HepG2 (cell line): Measurements from ENCODE around the gene EGLN1. TPM values are rescaled to one million over a fixed set of nuclear protein-coding genes. Genes with fewer than 3 reads are reported as not detected.

ENCODE experiments used
- ARNT ChIP-seq: fragments of 450-650 bp; IDR thresholded peaks from 2 replicates; pipeline ENCODE4 v1.6.1; 2017
- BATF2 ChIP-seq: sonication (generic); formaldehyde crosslinking; IDR thresholded peaks from 2 replicates; pipeline ENCODE4 v1.8.0; 2022; ENCODE audit warnings: mild to moderate bottlenecking, missing genetic modification reagents, moderate library complexity
- DRAP1 ChIP-seq: IDR thresholded peaks from 2 replicates; pipeline ENCODE4 v1.6.1; 2016; ENCODE audit warnings: missing genetic modification reagents, missing compliant biosample characterization
- FLYWCH1 ChIP-seq: sonication (generic); formaldehyde crosslinking; IDR thresholded peaks from 2 replicates; pipeline ENCODE4 v1.8.1; 2023; ENCODE audit warnings: mild to moderate bottlenecking, missing genetic modification reagents
- FOSL1 ChIP-seq: sonication (generic); formaldehyde crosslinking; IDR thresholded peaks from 2 replicates; pipeline ENCODE4 v1.9.0; 2021; ENCODE audit warnings: missing genetic modification reagents, borderline replicate concordance
- HMGA1 ChIP-seq: sonication (generic); formaldehyde crosslinking; conservative IDR thresholded peaks from 2 replicates; pipeline ENCODE4 v1.4.0; 2020; ENCODE audit warnings: missing genetic modification reagents
- HNRNPH1 ChIP-seq: fragments of 200-400 bp; formaldehyde crosslinking; optimal IDR thresholded peaks from 2 replicates; pipeline ENCODE3; 2017; ENCODE audit warnings: mild to moderate bottlenecking, low read depth, low read length
- MAZ ChIP-seq, 2 experiments: sonication (generic) in 1 of 2; formaldehyde crosslinking in 1 of 2; IDR thresholded peaks; 2 replicates each; pipeline versions ENCODE4 v1.5.0 to v1.6.1; 2012 to 2020; ENCODE audit warnings: low read depth in 2 of 2, mild to moderate bottlenecking in 2 of 2, borderline replicate concordance in 1 of 2, improper control_type of control experiment in 1 of 2, low read length in 1 of 2, missing genetic modification reagents in 1 of 2, moderate library complexity in 1 of 2
- NFE2L2 ChIP-seq: fragments of 150-350 bp; IDR thresholded peaks from 2 replicates; pipeline ENCODE4 v1.6.1; 2014; ENCODE audit warnings: low read length
- RBAK ChIP-seq: sonication (generic); formaldehyde crosslinking; IDR thresholded peaks from 2 replicates; pipeline ENCODE4 v1.5.1; 2020; ENCODE audit warnings: mild to moderate bottlenecking, missing genetic modification reagents
- SPEN ChIP-seq: sonication (generic); formaldehyde crosslinking; IDR thresholded peaks from 2 replicates; pipeline ENCODE4 v1.5.1; 2020; ENCODE audit warnings: low read depth, mild to moderate bottlenecking, missing genetic modification reagents
- ZNF101 ChIP-seq: sonication (generic); formaldehyde crosslinking; IDR thresholded peaks from 2 replicates; pipeline ENCODE4 v1.4.0; 2020; ENCODE audit warnings: mild to moderate bottlenecking, low read depth, missing genetic modification reagents, borderline replicate concordance
- ZNF251 ChIP-seq: sonication (generic); formaldehyde crosslinking; IDR thresholded peaks from 2 replicates; pipeline ENCODE4 v1.9.0; 2021; ENCODE audit warnings: mild to moderate bottlenecking, missing genetic modification reagents
- ZNF281 ChIP-seq: sonication (generic); formaldehyde crosslinking; IDR thresholded peaks from 2 replicates; pipeline ENCODE4 v1.4.0; 2020; ENCODE audit warnings: missing genetic modification reagents, borderline replicate concordance
- ZNF337 ChIP-seq: sonication (generic); formaldehyde crosslinking; IDR thresholded peaks from 2 replicates; pipeline ENCODE4 v1.5.1; 2020; ENCODE audit warnings: missing genetic modification reagents, low read depth, mild to moderate bottlenecking, borderline replicate concordance
- ZNF652 ChIP-seq: IDR thresholded peaks from 2 replicates; pipeline ENCODE4 v1.6.1; 2016; ENCODE audit warnings: low read depth, borderline replicate concordance
- ZNF674 ChIP-seq: sonication (generic); formaldehyde crosslinking; IDR thresholded peaks from 2 replicates; pipeline ENCODE4 v1.5.0; 2020; ENCODE audit warnings: low read depth, mild to moderate bottlenecking, missing genetic modification reagents
- ZNF7 ChIP-seq: IDR thresholded peaks from 2 replicates; pipeline ENCODE4 v1.6.1; 2016; ENCODE audit warnings: missing biosample characterization, missing genetic modification reagents
- ZNF704 ChIP-seq: sonication (generic); formaldehyde crosslinking; IDR thresholded peaks from 2 replicates; pipeline ENCODE4 v1.8.1; 2023; ENCODE audit warnings: mild to moderate bottlenecking, inconsistent platforms, moderate library complexity, missing genetic modification reagents, borderline replicate concordance
- ZNF878 ChIP-seq: sonication (generic); formaldehyde crosslinking; IDR thresholded peaks from 2 replicates; pipeline ENCODE4 v1.8.1; 2023; ENCODE audit warnings: mild to moderate bottlenecking, missing genetic modification reagents, moderate library complexity
- polyA plus RNA-seq, 8 experiments: library from polyadenylated mRNA; depleted of rRNA in 3 of 8; stranded (reverse) in 7 of 8; unstranded in 1 of 8; fragments of >200 nt; fragmentation: Illumina TruSeq in 4 of 8; extraction: Trizol in 4 of 8; gene quantifications; 2 replicates each; pipeline versions ENCODE4 v1.2.1 to v1.2.3, GENCODE V29; 2011 to 2016; ENCODE audit warnings: low read depth in 4 of 8, missing spikeins in 1 of 8, mixed read lengths in 1 of 8; ENCODE audit not compliant: insufficient read depth in 1 of 8
- total RNA-seq, 5 experiments: library from RNA; depleted of rRNA; stranded (reverse); fragments of >200 nt; fragmentation: Illumina TruSeq; extraction: Trizol; gene quantifications; 2 replicates each; pipeline ENCODE4 v1.2.3, GENCODE V29; 2016; ENCODE audit warnings: low read depth in 1 of 5

The EGLN1 gene
- total and polyA plus RNA-seq, 2 of the 13 experiments (the other 11 are each of a cell fraction or from before 2014, with no cell fraction given): 34.4 to 44.1 TPM

GRCh38 chr1:231335663-231336602, 86.2 kb downstream of the EGLN1 start (continued):
- no peak for TF ChIP-seq BATF2 (CRISPR knock-in tag)
- no peak for TF ChIP-seq FOSL1
- no peak for TF ChIP-seq ZNF652 (CRISPR knock-in tag)
- TF ChIP-seq HNRNPH1: no peak
- TF ChIP-seq SPEN (CRISPR knock-in tag): peak; percentile 21; the same call in 1 of the 2 replicates
- no peak for TF ChIP-seq FLYWCH1
- no peak for TF ChIP-seq ZNF281 (CRISPR knock-in tag)
- no peak for TF ChIP-seq ZNF251 (CRISPR knock-in tag)
- no peak for TF ChIP-seq ARNT
- no peak for TF ChIP-seq ZNF704 (CRISPR knock-in tag)
- no peak for TF ChIP-seq MAZ (IDR thresholded peaks at IDR 0.05; ENCODE audit: borderline replicate concordance, low read depth, low read length)
- TF ChIP-seq MAZ (CRISPR knock-in tag; IDR thresholded peaks at IDR 0.05; ENCODE audit: low read depth): no peak
- TF ChIP-seq ZNF101 (CRISPR knock-in tag): no peak
- TF ChIP-seq NFE2L2: no peak
- no peak for TF ChIP-seq RBAK
- no peak for TF ChIP-seq ZNF337 (CRISPR knock-in tag)
- no peak for TF ChIP-seq HMGA1 (CRISPR knock-in tag)
- TF ChIP-seq ZNF674 (CRISPR knock-in tag): no peak
- no peak for TF ChIP-seq ZNF878
- no peak for TF ChIP-seq ZNF7 (CRISPR knock-in tag)
- TF ChIP-seq DRAP1 (CRISPR knock-in tag): no peak
